Measurements from ENCODE around the gene PON1.

PON1 gene

DNA sequence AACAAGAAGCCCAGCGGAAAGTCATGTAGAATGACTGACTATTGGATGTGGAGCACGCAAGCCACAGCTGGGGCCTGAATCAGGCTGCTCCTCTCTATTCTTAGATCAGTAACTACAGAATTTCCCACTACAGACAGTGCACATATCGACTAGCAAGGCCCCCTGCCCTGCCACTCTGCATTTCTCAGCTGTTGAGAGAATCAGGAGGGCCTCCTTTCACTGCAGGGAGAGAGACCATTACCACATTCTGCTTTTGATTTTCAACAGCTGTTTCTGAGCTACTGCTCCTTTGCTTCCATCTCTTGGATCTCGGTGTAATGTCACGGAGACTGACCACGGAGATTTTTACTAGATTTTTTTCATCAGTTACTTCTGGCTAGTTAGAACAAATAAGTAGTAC lies 73.8 kb downstream of the PON1 start:
- FAIRE-seq, result no peak
